ENCODE measurements around the gene FBXO33.

Gene FBXO33

GRCh38 chr14:39350866-39351265 lies 81.4 kb downstream of the FBXO33 start:
- H3K4me3 ChIP-seq (ENCODE audit: low read depth, low read length) = no peak overlapping the region
- TF ChIP-seq CTCF (IDR thresholded peaks at IDR 0.05; ENCODE audit: low read depth, low read length, missing control alignments) = no peak
- no peak for DNase-seq (ENCODE audit: low read depth)

Measured in GM12864 (cell line).